ENCODE data around the gene CSK. TPM values are rescaled to one million over a fixed set of nuclear protein-coding genes. Genes with fewer than 3 reads are reported as not detected.
"Not testable (repeated sequence)": the region's sequence is repeated elsewhere in the genome, so short reads cannot be mapped to it uniquely, and the experiment has no call there.

CSK gene
- total RNA-seq: 100 to 1,000 TPM; 272 to 282 TPM

DNA sequence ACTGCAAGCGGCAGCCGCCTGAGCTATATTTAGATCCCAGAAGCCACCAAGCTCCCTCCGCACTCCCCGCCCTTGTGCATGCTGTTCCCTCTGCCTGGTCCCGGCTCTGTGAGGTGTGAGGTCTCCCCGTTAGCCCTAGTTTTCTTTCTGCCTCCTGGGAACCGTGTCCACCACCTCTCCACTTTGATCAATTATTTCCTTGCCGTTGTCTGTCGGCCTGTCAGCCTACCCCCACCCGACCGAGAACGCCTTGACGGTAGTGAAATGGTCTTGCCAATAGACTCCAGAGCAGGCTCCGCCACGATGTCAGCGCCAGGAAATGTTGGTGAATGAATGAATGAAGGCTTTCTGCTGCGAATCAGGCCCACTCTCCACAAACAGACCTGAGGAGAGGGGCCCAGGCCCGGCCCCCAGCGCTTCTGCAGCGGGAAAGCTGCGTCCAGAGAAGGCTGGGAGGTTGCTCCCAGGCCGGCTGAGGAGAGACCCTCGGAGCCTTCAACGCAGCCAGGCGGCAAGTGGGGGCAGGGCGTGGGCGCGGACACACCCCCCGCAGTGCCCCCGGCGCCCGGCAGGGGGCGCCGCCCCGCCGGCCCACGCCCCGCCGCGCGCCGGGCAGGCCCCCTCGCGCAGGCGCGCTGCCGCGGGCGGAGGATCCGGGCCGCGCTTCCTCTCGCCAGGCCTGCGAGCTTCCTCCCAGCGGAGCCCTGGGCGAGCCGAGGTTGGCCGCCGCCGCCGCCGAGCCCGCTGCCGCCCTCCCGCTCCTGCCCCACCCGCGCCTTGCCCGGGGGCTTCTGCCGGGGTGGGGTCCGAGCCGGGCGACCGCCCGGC, at the start of gene CSK:
Gene CSK, plus strand, starts transcription at position 650 of the 828 bp plus-strand sequence. CDS start 16,218 bp downstream, outside the sequence.
- Mint-ChIP-seq H3K27me3 (ENCODE audit: low read depth) (no peaks in the 10 kb centered on the region), H3K4me1 (ENCODE audit: low read depth) (peaks cover 46% of the 10 kb centered on the region)
- intact Hi-C loops (cut with micrococcal nuclease): loop anchor here (1.0 to 10.0 kb wide), 3 partner anchors 19 to 843 kb away; partner anchors contain the start of genes SNUPN and ULK3

GRCh38 chr15:74732846-74733245, 49.0 kb upstream of the CSK start:
- H3K9me3 Mint-ChIP-seq: peaks cover 6% of the 10 kb centered on the region
- no peak overlapping the region for H3K4me3 Mint-ChIP-seq
- peaks cover 4% of the 10 kb centered on the region for H3K4me1 Mint-ChIP-seq (ENCODE audit: low read depth)
- no peak overlapping the region for H3K27ac Mint-ChIP-seq
- no peak for DNase-seq
- H3K27me3 Mint-ChIP-seq (ENCODE audit: low read depth): peaks cover 14% of the 10 kb centered on the region
- CTCF ChIA-PET: no interaction called here
- H3K36me3 Mint-ChIP-seq (ENCODE audit: low read depth): no peaks in the 10 kb centered on the region
- intact Hi-C loops (cut with micrococcal nuclease): no loop called here

More for the DNA sequence above, at the start of gene CSK:
- Mint-ChIP-seq H3K9me3 (no peaks in the 10 kb centered on the region), H3K4me3 (peak within 1 kb of the TSS; percentile 93), H3K36me3 (ENCODE audit: low read depth) (peaks cover 49% of the 10 kb centered on the region), H3K27ac (peak within 1 kb of the TSS; percentile 99)
- CTCF ChIA-PET: interaction anchor here (0.6 to 29.5 kb wide), 9 partner anchors 3 to 164 kb away, joined by 3 to 1193 read pairs (median 4); partner anchors contain the start of genes CSK and ULK3
- peak; percentile 74 for DNase-seq

DNA sequence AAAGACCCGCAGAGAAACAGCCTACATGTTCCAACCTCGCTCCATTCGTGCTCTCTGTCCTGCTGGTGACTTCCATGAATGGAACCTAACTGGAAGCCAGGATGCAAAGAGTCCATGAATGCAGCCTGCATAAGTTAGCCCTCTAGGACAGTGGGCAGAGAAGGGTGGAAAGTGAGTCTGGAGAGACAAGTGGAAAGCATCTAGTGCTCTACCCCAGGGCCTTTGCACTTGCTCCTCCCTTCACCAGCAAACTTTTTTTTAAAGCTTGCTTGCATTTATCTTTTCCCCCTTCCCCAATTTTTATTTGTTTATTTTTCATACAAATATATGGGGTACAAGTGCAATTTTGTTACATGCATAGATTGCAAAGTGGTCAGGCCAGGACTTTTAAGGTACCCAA, 48.6 kb upstream of the CSK start:
- Mint-ChIP-seq H3K27me3 (ENCODE audit: low read depth) (peaks cover 16% of the 10 kb centered on the region), H3K4me3 (no peak overlapping the region), H3K9me3 (peaks cover 10% of the 10 kb centered on the region), H3K27ac (no peak overlapping the region), H3K4me1 (ENCODE audit: low read depth) (peaks cover 8% of the 10 kb centered on the region), H3K36me3 (ENCODE audit: low read depth) (no peaks in the 10 kb centered on the region)
- DNase-seq: no peak
- CTCF ChIA-PET: no interaction called here
- intact Hi-C loops (cut with micrococcal nuclease): no loop called here

- no peaks in the 10 kb centered on the region for H3K36me3 Mint-ChIP-seq (ENCODE audit: low read depth)
- peaks cover 10% of the 10 kb centered on the region for H3K4me1 Mint-ChIP-seq (ENCODE audit: low read depth)
- intact Hi-C loops (cut with micrococcal nuclease): no loop called here
- H3K27me3 Mint-ChIP-seq (ENCODE audit: low read depth): peaks cover 11% of the 10 kb centered on the region
- H3K4me3 Mint-ChIP-seq: no peak overlapping the region
- DNase-seq: no peak
- CTCF ChIA-PET: interaction anchor here (1.4 kb wide), 1 partner anchor 104 kb away, joined by 3 read pairs; no protein-coding TSS in a partner anchor
- H3K9me3 Mint-ChIP-seq: peaks cover 10% of the 10 kb centered on the region
- H3K27ac Mint-ChIP-seq: no peak overlapping the region
Measured at GRCh38 chr15:74735305-74735704, 46.6 kb upstream of the CSK start.

- H3K27me3 Mint-ChIP-seq (ENCODE audit: low read depth); intact Hi-C loops (cut with micrococcal nuclease); DNase-seq; H3K4me1 Mint-ChIP-seq (ENCODE audit: low read depth); H3K36me3 Mint-ChIP-seq (ENCODE audit: low read depth); H3K27ac Mint-ChIP-seq; H3K4me3 Mint-ChIP-seq: not testable (repeated sequence)
- H3K9me3 Mint-ChIP-seq: peaks cover 15% of the 10 kb centered on the region
- CTCF ChIA-PET: interaction anchor here (1.3 kb wide), 1 partner anchor 33 kb away, joined by 9 read pairs; no protein-coding TSS in a partner anchor
Measured at GRCh38 chr15:74738239-74738638, 43.6 kb upstream of the CSK start.

DNA sequence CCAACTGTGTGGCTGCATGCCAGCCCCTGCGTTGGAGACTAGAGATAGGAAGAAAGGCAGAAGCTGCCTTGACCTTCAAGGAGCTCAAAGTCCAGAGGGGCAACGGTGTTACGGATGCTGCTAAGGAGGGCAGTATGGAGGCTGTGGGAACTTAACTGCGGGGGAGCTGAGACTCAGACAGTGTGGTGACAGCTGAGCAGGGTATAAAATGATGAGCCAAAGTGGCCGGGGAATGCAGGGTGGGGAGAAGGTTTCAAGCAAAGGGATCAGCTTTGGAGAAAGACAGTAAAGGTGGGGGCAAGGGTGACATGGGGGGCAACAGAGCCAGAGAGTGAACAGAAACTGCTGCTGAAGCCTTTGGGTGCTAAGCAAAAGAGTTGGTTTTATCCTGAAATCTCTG, 39.5 kb upstream of the CSK start:
- Mint-ChIP-seq H3K27me3 (ENCODE audit: low read depth) (peaks cover 4% of the 10 kb centered on the region), H3K36me3 (ENCODE audit: low read depth) (no peaks in the 10 kb centered on the region), H3K4me1 (ENCODE audit: low read depth) (peaks cover 8% of the 10 kb centered on the region), H3K27ac (no peak overlapping the region), H3K9me3 (peaks cover 12% of the 10 kb centered on the region), H3K4me3 (no peak overlapping the region)
- no peak for DNase-seq
- CTCF ChIA-PET: interaction anchor here (0.8 to 1.3 kb wide), 2 partner anchors 19 to 109 kb away, joined by 3 to 5 read pairs; no protein-coding TSS in a partner anchor
- intact Hi-C loops (cut with micrococcal nuclease): no loop called here

DNA sequence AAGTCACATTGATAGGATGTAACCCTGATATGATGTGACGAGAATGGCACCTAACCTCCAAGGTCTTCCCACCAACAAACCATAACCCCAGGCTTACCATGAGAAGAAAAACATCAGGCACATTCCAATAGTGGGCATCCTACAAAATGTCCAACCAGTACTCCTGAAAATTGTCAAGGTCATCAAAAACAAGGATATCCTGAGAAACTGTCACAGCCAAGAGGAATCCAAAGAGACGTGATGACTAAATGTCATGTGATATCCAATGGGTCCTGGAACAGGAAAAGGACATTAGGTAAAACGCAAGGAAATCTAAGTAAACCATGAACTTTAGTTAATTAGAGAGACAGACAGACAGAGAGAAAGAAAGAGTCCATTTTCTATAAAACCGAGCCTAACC, 35.5 kb upstream of the CSK start:
- H3K36me3 Mint-ChIP-seq (ENCODE audit: low read depth): no peaks in the 10 kb centered on the region
- H3K9me3 Mint-ChIP-seq: peaks cover 5% of the 10 kb centered on the region
- no peak for DNase-seq
- intact Hi-C loops (cut with micrococcal nuclease): no loop called here
- no peak overlapping the region for H3K4me3 Mint-ChIP-seq
- H3K4me1 Mint-ChIP-seq (ENCODE audit: low read depth): no peaks in the 10 kb centered on the region
- H3K27me3 Mint-ChIP-seq (ENCODE audit: low read depth): peaks cover 2% of the 10 kb centered on the region
- CTCF ChIA-PET: interaction anchor here (0.6 to 1.1 kb wide), 2 partner anchors 91 to 113 kb away, joined by 4 to 5 read pairs; no protein-coding TSS in a partner anchor
- no peak overlapping the region for H3K27ac Mint-ChIP-seq

DNA sequence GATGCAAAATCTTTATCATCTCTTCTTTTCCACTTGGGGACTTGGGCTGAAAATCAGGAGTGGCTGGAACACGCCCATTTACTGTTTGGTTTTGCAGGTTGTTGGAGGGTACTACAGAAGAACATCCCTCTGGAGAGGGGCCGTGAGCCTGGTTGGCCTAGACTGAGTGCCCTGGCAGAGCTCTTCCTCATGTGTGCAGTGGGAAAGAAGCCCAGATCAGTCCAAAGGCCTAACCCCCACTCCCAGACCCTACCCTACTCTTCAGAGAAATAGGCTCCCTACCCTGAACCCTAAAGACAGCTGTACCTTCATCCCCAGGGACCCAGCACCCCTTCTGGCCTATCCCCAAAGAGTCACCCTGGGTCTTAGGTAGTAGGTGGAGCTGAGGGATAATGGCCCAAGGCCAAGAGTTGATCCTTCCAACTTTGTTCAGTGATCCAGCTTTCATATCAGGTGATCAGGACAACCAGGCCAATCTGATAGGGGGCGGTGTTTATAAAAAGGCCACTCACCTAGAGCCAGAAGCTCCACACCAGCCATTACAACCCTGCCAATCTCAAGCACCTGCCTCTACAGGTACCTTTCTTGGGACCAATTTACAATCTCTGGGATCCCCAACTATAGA, 33.4 kb upstream of the CSK start, which contains the start of gene CYP1A2:
Gene CYP1A2, plus strand, starts transcription at position 524 of the 625 bp plus-strand sequence. CDS start 894 bp downstream, outside the sequence.
- CTCF ChIA-PET: interaction anchor here (0.6 to 0.7 kb wide), 2 partner anchors 23 to 117 kb away, joined by 3 read pairs; no protein-coding TSS in a partner anchor
- no peak for DNase-seq
- Mint-ChIP-seq H3K27me3 (ENCODE audit: low read depth) (no peaks in the 10 kb centered on the region), H3K9me3 (no peaks in the 10 kb centered on the region), H3K4me3 (no peak within 1 kb of the TSS), H3K4me1 (ENCODE audit: low read depth) (no peaks in the 10 kb centered on the region), H3K27ac (no peak within 1 kb of the TSS), H3K36me3 (ENCODE audit: low read depth) (no peaks in the 10 kb centered on the region)
- intact Hi-C loops (cut with micrococcal nuclease): no loop called here

GRCh38 chr15:74749832-74750231, 32.0 kb upstream of the CSK start:
- intact Hi-C loops (cut with micrococcal nuclease): no loop called here
- Mint-ChIP-seq H3K4me3 (no peak overlapping the region), H3K27ac (no peak overlapping the region), H3K4me1 (ENCODE audit: low read depth) (no peaks in the 10 kb centered on the region), H3K36me3 (ENCODE audit: low read depth) (no peaks in the 10 kb centered on the region), H3K9me3 (no peaks in the 10 kb centered on the region), H3K27me3 (ENCODE audit: low read depth) (no peaks in the 10 kb centered on the region)
- DNase-seq: no peak
- CTCF ChIA-PET: no interaction called here

GRCh38 chr15:74750751-74751150, 31.1 kb upstream of the CSK start:
- intact Hi-C loops (cut with micrococcal nuclease): no loop called here
- Mint-ChIP-seq H3K27me3 (ENCODE audit: low read depth) (no peaks in the 10 kb centered on the region), H3K4me3 (no peak overlapping the region), H3K4me1 (ENCODE audit: low read depth) (no peaks in the 10 kb centered on the region), H3K27ac (no peak overlapping the region), H3K36me3 (ENCODE audit: low read depth) (no peaks in the 10 kb centered on the region), H3K9me3 (no peaks in the 10 kb centered on the region)
- CTCF ChIA-PET: no interaction called here
- no peak for DNase-seq

DNA sequence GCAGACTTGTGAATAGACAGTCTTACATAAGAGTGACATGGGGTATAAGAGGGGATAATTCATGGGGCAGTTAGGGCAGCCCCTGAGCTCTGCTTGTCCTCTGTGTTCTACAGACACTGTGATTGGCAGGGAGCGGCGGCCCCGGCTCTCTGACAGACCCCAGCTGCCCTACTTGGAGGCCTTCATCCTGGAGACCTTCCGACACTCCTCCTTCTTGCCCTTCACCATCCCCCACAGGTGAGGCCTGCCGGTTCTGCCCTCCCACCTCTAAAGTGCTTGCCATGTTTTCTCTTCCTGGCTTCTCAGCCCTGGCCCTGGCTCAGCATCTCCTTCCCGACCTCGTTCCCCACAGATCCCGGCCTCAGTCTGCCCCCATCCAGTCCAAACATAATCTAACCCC, 29.9 kb upstream of the CSK start:
- DNase-seq: no peak
- Mint-ChIP-seq H3K9me3 (no peaks in the 10 kb centered on the region), H3K27ac (no peak overlapping the region), H3K4me1 (ENCODE audit: low read depth) (no peaks in the 10 kb centered on the region), H3K4me3 (no peak overlapping the region), H3K27me3 (ENCODE audit: low read depth) (no peaks in the 10 kb centered on the region), H3K36me3 (ENCODE audit: low read depth) (no peaks in the 10 kb centered on the region)
- CTCF ChIA-PET: no interaction called here
- intact Hi-C loops (cut with micrococcal nuclease): no loop called here

DNA sequence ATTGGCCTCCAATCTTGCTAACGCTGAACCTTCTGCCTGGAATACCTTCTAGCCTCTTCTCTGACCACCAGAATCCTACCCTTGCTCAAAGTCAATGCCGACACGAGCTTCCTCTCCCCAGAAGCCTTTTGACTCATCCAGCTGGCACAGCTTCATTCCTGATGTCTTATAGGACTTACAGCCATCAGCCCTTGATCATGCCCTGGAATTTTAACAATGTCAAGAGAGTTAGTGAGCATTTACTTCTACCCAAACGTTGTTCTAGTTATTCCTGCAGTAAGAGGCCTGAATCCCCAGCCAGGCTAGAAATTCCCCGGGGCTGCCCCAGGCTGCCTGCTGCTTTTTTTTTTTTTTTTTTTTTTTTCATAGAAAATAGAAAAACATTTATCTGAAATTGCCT, 29.3 kb upstream of the CSK start:
- CTCF ChIA-PET: no interaction called here
- Mint-ChIP-seq H3K36me3 (ENCODE audit: low read depth) (no peaks in the 10 kb centered on the region), H3K4me1 (ENCODE audit: low read depth) (no peaks in the 10 kb centered on the region), H3K27me3 (ENCODE audit: low read depth) (no peaks in the 10 kb centered on the region), H3K9me3 (no peaks in the 10 kb centered on the region), H3K4me3 (no peak overlapping the region), H3K27ac (no peak overlapping the region)
- intact Hi-C loops (cut with micrococcal nuclease): no loop called here
- DNase-seq: no peak
